NCI-H226 (cell line): ENCODE results near the gene ONECUT3.

Source experiments
- DNase-seq: peaks from one replicate; pipeline ENCODE4 v3.0.0-alpha.2; 2015

Gene ONECUT3

DNA sequence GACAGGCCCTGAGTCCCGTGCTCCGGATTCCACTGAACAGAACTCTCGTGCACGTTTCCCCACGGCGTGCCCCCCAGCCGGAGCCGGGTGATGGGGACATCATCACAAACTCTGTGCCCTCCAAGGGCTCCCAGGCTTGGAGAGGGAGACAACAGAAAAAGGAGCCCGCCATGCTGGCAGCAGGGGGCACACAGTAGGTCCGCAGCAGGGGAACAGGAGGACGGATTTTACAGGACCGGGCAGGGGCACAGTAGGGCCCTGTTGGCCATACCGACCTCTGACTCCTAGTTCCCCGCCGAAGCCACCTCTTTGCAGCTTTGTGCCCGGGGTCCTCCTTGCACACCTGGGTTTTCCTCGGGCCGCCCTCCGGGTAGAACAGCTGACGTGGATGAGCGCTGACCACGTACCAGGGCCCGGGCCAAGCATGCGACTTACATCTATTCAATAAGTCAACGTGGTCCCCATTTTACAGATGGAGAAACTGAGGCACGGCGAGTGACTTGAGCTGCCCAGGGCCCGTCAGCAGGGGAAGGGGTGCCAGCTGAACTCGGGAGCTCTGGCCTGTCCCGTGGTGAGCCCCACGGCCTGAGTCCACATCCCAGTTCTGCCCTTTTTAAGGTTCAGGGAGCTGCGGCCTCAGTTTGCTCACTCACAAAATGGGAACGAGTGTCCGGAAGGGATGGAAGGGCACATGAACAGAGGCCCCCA is 10.2 kb upstream of the ONECUT3 start:
- DNase-seq, result no peak

- no peak for DNase-seq
Observed at GRCh38 chr19:1744133-1744665, 9.1 kb upstream of the ONECUT3 start.

- no peak for DNase-seq
Observed at GRCh38 chr19:1744822-1745563, 8.3 kb upstream of the ONECUT3 start.

GRCh38 chr19:1745589-1746031 is 7.7 kb upstream of the ONECUT3 start:
- no peak for DNase-seq

- DNase-seq, result peak; percentile 55
Observed at GRCh38 chr19:1746401-1747284, 6.7 kb upstream of the ONECUT3 start.

- peak; percentile 98 for DNase-seq
Observed at GRCh38 chr19:1747285-1748114, 5.8 kb upstream of the ONECUT3 start.

DNA sequence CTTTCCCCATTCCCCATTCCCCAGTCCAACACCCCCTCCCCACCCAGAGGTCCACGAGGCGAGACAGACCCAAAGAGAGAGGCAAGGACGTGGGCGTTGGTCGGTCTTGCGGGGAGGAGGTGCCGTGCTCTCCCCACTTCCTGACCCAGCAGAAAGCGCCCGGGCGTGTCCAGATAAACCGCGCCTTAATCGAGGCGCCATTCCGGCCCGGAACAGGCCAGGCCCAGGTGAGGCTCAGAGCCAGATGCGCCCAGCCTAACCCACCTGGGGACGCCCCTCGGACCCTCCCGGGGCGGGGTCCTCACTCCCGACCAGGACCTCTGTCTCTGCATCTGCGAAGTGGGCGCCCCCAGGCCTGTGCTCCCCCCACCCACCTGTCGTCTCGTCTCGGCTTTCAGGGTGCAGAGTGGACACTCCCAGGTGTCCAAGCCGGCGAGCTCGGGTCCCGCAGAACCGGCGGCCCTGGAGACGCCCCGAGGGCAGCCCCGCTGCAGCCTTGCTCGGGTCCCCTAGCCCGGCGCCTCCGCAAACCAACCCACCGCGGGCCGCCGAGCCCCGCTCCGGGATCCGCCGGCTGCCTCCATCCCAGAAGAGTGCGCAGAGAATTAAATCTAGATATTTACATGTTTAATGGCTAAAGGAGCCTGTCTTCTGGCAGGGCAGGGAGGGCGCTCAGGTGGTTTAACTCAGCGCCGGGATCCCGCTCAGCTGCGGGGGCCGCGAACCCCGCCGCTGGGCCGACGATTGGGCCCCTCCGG is 5.0 kb upstream of the ONECUT3 start:
- peak; percentile 69 for DNase-seq

- DNase-seq, result no peak
Observed at GRCh38 chr19:1748873-1749341, 4.4 kb upstream of the ONECUT3 start.

DNA sequence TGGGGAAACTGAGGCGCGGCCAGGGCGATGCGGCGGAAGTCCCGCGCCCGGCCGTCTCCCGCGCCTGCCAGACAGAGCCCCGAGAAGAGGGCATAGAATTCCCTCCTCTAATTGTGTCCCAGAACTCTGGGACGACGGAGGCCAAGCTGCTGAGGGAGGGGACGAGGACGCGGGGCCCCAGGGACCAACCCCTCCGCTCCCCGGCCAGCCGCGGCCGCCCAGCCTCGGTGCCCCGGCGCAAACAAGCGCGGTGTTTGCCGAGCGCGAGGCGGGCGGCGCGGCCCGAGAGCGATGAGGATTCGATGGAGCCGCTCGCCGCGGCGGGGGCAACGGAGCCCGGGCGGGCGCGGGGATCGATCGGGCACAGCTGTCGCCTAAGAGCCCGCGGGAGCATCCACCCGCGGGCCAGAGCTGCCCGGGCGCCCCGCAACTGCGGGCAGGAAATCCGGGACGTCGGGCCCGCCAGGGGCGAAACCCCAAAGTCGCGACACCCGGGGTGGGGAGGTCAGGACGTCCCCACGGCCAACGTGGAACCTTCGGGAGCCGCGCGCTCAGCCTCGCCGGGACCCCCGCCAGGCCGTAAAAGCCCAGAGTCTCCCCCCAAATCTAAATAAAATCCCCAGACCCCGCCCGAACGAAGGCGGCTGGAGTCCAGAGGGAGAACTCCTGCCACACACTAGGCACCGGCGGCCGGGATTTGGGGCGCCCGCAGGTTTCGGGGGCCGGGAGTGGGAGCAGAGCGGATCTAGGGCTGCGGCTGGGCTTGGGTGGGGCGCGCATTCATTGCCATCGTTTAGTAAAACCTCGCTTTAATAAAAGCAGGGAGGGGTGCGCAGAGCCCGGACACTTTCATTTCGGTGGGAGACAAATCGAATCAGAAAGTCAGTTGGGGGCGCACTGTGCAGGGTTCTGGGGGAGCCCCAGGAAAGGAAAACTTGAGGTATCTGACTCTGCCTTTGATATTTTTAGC is 3.6 kb upstream of the ONECUT3 start:
- no peak for DNase-seq

- DNase-seq, result no peak
Observed at GRCh38 chr19:1750343-1751021, 2.8 kb upstream of the ONECUT3 start.

- no peak for DNase-seq
Observed at GRCh38 chr19:1751367-1752008, 1.8 kb upstream of the ONECUT3 start.

GRCh38 chr19:1752009-1752756 is 1.1 kb upstream of the ONECUT3 start:
- DNase-seq, result no peak

- no peak for DNase-seq
Observed at GRCh38 chr19:1754018-1754635, 821 bp downstream of the ONECUT3 start.

GRCh38 chr19:1754636-1755466 is 1.5 kb downstream of the ONECUT3 start:
- no peak for DNase-seq

- no peak for DNase-seq
Observed at GRCh38 chr19:1755467-1756171, 2.3 kb downstream of the ONECUT3 start.

DNA sequence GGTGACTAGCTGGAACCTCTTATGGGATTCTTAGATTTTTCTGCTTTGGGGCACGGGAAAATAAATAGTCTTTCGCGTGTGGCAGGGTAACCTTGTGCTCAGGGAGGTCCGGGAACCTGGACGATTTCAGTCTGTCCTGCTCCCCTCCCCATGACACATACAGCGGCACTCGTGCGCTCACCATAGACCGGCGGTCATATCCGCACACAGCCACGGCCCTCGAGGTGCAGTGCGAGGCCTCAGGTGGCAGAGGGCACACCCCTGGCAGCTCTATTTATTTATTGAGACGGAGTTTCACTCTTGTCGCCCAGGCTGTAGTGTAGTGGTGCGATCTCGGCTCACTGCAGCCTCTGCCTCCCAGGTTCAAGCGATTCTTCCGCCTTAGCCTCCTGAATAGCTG is 3.0 kb downstream of the ONECUT3 start:
- DNase-seq, result no peak
